ENCODE results near the gene MED31.
"Not testable (repeated sequence)": the region's sequence is repeated elsewhere in the genome, so short reads cannot be mapped to it uniquely, and the experiment has no call there.

The MED31 gene

DNA sequence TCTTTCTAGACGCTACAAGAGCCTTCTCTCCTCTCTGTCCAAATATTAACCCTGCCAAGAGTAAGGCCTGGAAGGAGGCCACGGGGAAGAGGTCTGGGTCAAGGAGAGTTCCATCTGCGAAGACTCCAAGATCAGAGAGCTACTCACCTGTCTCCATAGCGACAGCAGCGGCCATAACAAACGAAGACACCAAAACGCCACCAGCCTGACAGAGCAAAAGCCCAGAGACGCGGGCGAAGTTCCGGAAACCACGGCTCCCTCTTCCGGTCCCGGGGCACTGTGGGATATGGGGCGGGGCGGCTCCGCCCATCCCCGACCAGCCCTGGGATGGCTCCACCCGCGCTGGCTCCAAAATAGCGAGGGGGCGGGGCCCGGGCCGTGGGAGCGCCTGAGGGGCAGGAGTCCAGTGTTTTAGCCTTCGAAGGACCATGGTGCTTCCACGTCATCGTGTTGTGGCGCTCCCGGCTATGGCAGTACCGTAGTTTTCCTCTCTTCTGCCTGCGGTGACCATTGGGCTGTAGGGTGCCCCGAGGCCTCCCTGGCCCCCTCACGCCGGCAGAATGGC, at the start of gene MED31, which contains the start of gene C17orf100:
MED31 (minus strand) TSS at position 252 of the 565 bp plus-strand sequence; CDS start at position 175, 77 bp downstream.
C17orf100 (plus strand) TSS at position 409 of the 565 bp plus-strand sequence; CDS start at position 561, 152 bp downstream.
- DNase-seq, result peak; percentile 77

- no peak for DNase-seq
These were observed 49.5 kb upstream of the MED31 start for GRCh38 chr17:6700948-6701307.

- DNase-seq, result no peak
These were observed 48.9 kb upstream of the MED31 start for GRCh38 chr17:6699997-6700947.

GRCh38 chr17:6698004-6698403, 46.6 kb upstream of the MED31 start:
- DNase-seq, result no peak

- DNase-seq, result no peak
These were observed 45.5 kb upstream of the MED31 start for GRCh38 chr17:6696906-6697305.

- no peak for DNase-seq
These were observed 44.2 kb upstream of the MED31 start for GRCh38 chr17:6695565-6695964.

DNA sequence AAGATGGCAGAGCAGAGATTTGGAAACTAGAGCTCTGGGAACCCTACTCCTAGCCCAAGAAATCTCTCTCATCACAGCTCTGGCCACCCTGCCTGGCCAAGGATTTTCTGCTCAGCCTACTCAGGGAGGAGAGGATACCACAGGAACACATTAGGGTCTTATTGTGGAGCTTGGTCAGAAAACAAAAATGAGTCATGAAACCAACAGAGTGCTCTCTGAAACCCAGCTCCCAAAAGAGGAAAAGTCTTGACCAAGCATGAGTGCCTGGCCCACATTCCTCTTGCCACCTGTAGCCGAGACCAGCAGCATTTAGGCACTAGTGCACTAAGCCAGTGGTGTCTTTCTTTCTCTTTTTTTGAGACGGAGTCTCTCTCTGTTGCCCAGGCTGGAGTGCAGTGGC, 43.6 kb upstream of the MED31 start:
- DNase-seq, result no peak

GRCh38 chr17:6691958-6692357, 40.6 kb upstream of the MED31 start:
- DNase-seq, result not testable (repeated sequence)

DNA sequence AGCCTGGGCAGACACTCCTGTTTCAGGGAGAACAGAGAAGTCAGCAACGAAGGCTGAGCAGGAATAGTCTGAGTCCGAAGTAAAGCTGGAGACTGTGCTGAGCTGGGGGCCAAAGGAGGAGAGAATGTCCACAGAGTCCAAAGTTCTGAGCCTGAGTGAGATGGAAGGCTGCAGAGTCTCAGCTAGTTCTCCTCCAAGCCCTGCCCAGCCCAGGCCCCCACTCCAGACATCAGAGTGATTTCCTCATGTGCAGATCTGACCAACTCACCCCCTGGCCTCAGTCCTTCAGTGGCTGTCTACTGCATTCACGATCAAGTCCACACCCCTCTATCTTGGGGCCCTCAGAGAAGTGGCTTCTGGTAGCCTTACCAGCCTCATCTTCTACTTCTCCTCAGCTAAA, 40.1 kb upstream of the MED31 start:
- DNase-seq, result no peak

DNA sequence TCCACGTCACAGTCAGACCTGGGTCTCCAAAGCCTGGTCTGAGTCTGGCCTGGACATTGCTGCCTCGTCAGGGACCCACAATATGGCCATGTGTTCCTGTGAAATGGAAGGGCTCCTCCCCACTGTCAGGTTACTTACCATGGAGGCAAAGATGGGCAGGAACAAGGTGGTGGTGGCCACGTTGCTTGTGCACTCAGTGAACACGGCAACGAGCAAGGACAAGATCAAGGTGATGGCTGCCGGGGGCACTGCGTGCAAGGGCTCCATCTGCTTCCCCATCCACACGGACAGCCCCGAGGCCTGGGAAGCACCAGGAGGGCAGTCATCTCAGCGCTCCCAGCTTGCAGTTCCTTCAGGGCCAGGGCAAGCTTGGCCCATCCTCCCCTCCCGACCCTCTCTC, 39.2 kb upstream of the MED31 start:
- no peak for DNase-seq

- DNase-seq, result no peak
These were observed 37.5 kb upstream of the MED31 start for GRCh38 chr17:6688944-6689343.

DNA sequence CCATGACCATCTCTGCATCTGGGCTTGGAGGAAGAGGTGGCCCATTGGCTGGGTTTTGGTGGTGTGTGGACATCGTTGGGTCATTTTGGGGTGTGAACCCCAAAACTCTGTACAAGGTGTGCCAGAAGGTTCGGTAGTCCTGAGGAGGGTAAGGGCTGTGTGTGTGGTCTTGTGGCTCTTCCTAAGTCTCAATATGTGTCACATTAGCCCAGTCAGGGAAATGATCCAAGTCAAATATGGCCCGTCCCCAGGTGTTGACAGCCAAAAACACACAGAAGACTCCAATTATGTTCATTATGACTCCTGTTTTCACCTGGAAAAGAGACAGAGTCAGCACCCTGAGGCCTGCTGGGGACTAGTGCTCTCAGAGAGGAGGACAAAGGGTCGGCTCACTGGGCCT, 34.6 kb upstream of the MED31 start:
- no peak for DNase-seq

DNA sequence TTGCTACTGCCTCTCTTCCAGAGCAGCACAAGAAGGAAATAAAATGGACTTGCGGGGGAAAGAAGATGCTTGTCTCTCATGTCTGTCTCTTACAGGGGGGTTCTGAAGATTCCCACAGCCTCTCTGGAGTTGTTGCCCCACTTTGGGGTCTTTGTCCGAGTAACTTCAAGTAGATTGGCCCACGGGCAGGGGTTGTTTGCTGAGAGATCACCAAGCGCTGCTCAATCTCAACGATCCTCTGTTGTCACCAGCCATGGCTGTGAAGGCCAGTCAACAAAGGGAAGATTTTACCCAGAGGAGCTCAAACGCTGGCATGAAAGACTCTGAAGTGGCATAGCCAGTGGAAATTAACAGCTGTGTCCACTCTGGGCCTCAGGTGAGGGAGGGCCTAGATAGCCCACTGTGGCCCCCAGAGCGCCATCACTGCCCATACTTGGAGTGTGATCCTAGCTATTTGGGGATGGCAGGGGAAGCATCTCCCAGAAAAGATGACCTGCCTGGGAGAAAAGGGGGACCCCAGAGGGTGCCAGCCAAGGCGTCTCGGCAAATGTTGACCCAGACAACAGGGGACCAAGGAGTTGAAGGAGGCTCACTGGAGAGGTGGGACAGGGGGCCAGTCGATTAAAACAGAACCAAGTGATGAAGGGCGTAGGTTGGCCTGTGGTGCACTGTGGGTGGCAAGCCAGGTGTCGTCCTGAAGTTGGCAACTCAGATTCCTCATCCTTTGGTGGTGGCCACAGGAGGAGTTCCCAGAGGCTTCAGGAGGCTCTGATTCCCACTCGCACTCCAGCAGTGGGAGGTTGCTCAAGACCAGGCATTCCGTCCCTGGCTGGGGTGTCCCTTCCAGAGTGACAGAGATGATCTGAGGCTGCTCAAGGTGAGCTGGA, 33.7 kb upstream of the MED31 start:
- no peak for DNase-seq

DNA sequence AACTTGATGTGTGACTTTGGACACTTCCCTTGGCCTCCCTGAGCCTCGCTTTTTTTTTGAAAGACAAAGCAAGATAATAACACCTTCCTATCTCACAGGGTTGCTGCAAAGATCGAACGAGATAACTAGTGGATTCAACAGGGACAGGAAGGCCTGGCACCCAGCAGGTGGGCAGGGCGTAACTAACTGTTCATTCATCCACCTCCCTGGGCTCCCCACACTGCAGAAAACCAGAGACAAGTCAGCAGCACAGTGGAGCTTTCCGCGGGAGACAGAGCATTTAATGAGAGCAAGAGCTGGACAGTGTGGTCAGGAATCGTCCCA, 33.0 kb upstream of the MED31 start:
- DNase-seq, result no peak

DNA sequence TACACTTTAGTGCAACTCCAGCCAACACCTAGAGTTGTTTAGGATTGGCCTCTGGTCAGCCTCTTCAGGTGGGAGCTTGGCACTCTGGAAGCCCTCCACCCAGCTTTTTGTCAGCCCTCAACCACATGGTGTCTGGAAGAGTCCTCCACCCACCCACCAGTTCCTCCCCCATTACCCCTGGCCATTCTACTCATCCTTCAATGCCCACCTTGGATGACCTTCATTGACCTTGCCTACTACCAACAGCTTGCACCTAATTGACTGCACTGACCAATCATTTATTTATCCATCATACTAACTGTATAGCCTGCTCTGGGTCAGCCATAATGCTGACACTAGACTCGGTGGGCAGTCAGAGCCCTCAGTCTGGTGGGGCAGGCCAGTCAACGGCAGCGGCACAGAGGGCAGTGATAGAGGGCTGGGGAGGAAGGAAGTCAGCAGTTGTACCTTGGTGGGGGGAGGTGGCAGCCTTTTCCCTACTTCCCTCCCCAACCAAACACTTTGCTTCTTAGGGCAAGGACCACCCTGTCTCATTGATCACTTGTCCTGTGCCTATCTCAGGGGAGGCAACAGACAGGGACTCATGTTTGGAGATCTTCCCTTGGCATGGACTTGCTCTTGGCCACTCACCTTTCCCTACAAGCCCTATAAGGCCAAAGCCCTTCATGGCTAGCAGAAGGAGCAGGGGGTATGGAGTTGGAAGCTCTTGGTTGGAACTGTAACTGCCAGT, 32.5 kb upstream of the MED31 start:
- DNase-seq, result no peak

- no peak for DNase-seq
These were observed 31.8 kb upstream of the MED31 start for GRCh38 chr17:6683081-6683684.

GRCh38 chr17:6682339-6682738, 30.9 kb upstream of the MED31 start:
- DNase-seq, result no peak

DNA sequence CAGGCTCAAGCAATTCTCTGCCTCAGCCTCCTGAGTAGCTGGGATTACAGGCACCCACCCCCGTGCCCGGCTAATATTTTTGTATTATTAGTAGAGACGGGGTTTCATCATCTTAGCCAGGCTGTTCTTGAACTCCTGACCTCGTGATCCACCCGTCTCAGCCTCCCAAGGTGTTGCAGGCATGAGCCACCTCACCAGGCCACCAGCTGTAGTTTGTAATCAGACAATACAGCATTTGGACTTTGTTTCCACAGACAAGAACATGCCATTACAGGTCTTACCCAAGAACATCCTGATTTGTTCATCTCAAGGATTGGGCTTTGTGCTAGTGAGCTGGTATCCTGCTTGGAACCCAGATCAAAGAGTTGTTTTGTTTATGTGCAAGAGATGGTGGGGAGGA, 30.3 kb upstream of the MED31 start:
- DNase-seq, result no peak

DNA sequence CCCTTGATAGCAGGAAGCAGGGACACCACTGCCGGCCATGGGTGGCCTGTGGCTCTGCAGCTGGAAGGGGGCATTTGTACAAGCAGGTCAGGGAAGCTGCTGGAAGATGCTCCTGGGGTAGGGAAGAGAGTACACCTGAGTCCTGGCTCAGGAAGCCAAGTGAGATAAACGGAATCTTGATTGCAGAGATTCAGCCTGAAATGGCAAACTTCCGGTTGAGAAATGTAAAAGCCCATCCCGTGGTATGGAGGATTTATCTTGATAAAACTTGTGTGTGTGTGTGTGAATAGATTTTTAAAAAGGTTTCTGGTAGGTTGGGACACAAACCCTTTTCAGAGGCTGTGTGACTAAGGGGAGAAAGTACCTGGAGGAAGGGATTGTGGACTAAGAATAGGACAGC, 29.8 kb upstream of the MED31 start:
- no peak for DNase-seq

- DNase-seq, result no peak
These were observed 27.8 kb upstream of the MED31 start for GRCh38 chr17:6679241-6679640.

DNA sequence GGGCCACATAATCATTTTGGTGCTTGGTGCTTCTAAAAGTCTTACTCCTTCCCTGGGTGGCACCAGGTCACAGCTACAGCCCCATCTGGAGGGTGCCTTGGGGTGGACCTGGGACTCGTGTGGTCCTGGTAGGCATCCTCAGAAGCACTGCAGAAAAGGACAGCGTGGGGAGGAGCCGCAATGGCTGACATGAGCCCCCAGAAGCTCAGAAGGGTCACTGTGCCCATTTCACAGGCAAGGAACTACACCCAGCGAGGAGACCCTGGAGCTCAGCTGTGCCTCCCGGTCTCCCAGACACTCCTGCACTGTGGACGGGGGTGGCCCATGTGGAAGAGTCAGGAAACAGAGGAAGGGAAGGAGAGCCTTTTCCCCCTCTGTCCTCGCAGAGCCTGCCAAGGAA, 26.5 kb upstream of the MED31 start:
- DNase-seq, result no peak

- no peak for DNase-seq
These were observed 25.9 kb upstream of the MED31 start for GRCh38 chr17:6677158-6677831.
